ENCODE measurements around the gene LYPLAL1.

DNA sequence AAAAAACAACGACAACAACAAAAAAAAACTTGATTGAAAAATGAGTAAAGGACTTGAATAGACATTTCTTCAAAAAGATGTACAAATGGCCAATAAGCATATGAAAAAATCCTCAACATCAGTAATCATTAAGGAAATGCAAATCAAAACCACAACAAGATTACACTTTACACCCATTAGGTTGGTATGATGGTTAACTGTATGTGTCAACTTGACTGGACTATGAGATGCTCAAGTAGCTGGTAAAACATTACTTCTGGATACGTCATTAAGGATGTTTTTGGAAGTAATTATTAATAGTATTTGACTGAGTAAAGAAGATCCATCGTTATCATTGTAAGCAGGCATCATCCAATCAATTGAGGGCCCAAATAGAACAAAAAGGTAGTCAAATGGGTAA is 34.9 kb upstream of the LYPLAL1 start:
- TF ChIP-seq, protein P1, sequence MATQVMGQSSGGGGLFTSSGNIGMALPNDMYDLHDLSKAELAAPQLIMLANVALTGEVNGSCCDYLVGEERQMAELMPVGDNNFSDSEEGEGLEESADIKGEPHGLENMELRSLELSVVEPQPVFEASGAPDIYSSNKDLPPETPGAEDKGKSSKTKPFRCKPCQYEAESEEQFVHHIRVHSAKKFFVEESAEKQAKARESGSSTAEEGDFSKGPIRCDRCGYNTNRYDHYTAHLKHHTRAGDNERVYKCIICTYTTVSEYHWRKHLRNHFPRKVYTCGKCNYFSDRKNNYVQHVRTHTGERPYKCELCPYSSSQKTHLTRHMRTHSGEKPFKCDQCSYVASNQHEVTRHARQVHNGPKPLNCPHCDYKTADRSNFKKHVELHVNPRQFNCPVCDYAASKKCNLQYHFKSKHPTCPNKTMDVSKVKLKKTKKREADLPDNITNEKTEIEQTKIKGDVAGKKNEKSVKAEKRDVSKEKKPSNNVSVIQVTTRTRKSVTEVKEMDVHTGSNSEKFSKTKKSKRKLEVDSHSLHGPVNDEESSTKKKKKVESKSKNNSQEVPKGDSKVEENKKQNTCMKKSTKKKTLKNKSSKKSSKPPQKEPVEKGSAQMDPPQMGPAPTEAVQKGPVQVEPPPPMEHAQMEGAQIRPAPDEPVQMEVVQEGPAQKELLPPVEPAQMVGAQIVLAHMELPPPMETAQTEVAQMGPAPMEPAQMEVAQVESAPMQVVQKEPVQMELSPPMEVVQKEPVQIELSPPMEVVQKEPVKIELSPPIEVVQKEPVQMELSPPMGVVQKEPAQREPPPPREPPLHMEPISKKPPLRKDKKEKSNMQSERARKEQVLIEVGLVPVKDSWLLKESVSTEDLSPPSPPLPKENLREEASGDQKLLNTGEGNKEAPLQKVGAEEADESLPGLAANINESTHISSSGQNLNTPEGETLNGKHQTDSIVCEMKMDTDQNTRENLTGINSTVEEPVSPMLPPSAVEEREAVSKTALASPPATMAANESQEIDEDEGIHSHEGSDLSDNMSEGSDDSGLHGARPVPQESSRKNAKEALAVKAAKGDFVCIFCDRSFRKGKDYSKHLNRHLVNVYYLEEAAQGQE (IDR thresholded peaks at IDR 0.05; ENCODE audit: low read depth) = no peak
- no peak for TF ChIP-seq JUND (IDR thresholded peaks at IDR 0.05)
- TF ChIP-seq EGR1 (IDR thresholded peaks at IDR 0.05; ENCODE audit: low read depth) = no peak
